Lower lobe of right lung (tissue), 2 donors: ENCODE data around the gene UCP2. TPM values are rescaled to one million over a fixed set of nuclear protein-coding genes. Genes with fewer than 3 reads are reported as not detected.
"Not testable (repeated sequence)": the region's sequence is repeated elsewhere in the genome, so short reads cannot be mapped to it uniquely, and the experiment has no call there.

Experiments
- ATAC-seq, 2 donors: fragments of 200-7000 bp; cut with Tn5 transposase; one replicate each; pipeline ENCODE4 v1.9.1; 2020 to 2022; ENCODE audit warnings: mild to moderate bottlenecking in 2 of 2, moderate library complexity in 2 of 2
- DNase-seq: peaks from one replicate; pipeline ENCODE4 v3.0.0-alpha.2; 2020
- H3K27ac ChIP-seq: fragments of 200-600 bp; one replicate; pipeline ENCODE4 v1.8.0; 2022
- H3K27me3 ChIP-seq: fragments of 200-600 bp; one replicate; pipeline ENCODE4 v1.8.0; 2022; ENCODE audit warnings: low read depth
- H3K36me3 ChIP-seq: fragments of 200-600 bp; one replicate; pipeline ENCODE4 v1.8.0; 2022; ENCODE audit warnings: mild to moderate bottlenecking
- H3K4me1 ChIP-seq: fragments of 200-600 bp; one replicate; pipeline ENCODE4 v1.8.0; 2022
- H3K4me3 ChIP-seq: fragments of 200-600 bp; one replicate; pipeline ENCODE4 v1.8.0; 2022; ENCODE audit warnings: mild to moderate bottlenecking
- H3K9me3 ChIP-seq: fragments of 200-600 bp; one replicate; pipeline ENCODE4 v1.8.0; 2022
- intact Hi-C: fragments of 100-400 bp; cut with DNase I; formaldehyde crosslinking; loops from one replicate; pipeline ENCODE4 v1.11.0; 2022
- total RNA-seq: library from RNA; stranded (reverse); fragmentation: NEBNext Ultra II Directional; extraction: Animal tissue kit (Norgen Biotek cat#: 25700); gene quantifications from one replicate; pipeline ENCODE4 v1.2.1, GENCODE V29; 2021
- TF ChIP-seq, protein P1 (sequence below): fragments of 200-600 bp; IDR thresholded peaks from one replicate; pipeline ENCODE4 v1.8.0; 2022; ENCODE audit warnings: antibody characterized with exemption, mild to moderate bottlenecking
- donor health status: DM: no; HTN: yes; CAD: no; lungs with severe emphysema.

UCP2 gene
- total RNA-seq, 1 donor from 2014 or later: 83.5 TPM

DNA sequence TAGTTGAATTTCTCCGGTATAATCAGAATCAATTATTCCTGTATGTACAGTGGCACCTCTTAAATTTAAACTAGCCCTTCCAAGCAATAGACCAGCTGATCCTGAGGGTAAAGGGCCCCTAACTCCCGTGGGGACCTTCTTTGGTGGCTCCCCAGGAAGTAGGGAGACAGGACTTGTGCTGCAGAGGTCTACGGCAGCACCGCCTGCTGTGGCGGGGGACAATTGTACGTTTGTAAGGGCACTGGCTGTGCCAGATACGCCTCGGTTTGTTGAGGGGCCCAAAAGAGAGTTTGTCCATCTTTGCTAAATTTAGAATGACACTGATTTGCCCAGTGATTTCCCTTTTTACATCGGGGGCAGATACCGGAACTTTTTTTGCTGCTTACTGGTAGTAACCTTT is 37.7 kb downstream of the UCP2 start:
- ATAC-seq (no peak), DNase-seq (no peak)
- Histone ChIP-seq H3K27me3 (no peaks in the 10 kb centered on the region), H3K27ac (no peak overlapping the region), H3K4me1 (no peaks in the 10 kb centered on the region), H3K36me3 (no peaks in the 10 kb centered on the region), H3K9me3 (no peaks in the 10 kb centered on the region), H3K4me3 (no peak overlapping the region)
- TF ChIP-seq, protein P1, sequence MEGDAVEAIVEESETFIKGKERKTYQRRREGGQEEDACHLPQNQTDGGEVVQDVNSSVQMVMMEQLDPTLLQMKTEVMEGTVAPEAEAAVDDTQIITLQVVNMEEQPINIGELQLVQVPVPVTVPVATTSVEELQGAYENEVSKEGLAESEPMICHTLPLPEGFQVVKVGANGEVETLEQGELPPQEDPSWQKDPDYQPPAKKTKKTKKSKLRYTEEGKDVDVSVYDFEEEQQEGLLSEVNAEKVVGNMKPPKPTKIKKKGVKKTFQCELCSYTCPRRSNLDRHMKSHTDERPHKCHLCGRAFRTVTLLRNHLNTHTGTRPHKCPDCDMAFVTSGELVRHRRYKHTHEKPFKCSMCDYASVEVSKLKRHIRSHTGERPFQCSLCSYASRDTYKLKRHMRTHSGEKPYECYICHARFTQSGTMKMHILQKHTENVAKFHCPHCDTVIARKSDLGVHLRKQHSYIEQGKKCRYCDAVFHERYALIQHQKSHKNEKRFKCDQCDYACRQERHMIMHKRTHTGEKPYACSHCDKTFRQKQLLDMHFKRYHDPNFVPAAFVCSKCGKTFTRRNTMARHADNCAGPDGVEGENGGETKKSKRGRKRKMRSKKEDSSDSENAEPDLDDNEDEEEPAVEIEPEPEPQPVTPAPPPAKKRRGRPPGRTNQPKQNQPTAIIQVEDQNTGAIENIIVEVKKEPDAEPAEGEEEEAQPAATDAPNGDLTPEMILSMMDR: no peak
- intact Hi-C loops: no loop called here

- ATAC-seq (no peak), DNase-seq (no peak)
- Histone ChIP-seq H3K36me3 (no peaks in the 10 kb centered on the region), H3K4me1 (no peaks in the 10 kb centered on the region), H3K27ac (no peak overlapping the region), H3K4me3 (no peak overlapping the region), H3K9me3 (no peaks in the 10 kb centered on the region), H3K27me3 (no peaks in the 10 kb centered on the region)
- intact Hi-C loops: no loop called here
- TF ChIP-seq, protein P1: no peak
These were observed 38.6 kb downstream of the UCP2 start for GRCh38 chr11:73944085-73944484.

DNA sequence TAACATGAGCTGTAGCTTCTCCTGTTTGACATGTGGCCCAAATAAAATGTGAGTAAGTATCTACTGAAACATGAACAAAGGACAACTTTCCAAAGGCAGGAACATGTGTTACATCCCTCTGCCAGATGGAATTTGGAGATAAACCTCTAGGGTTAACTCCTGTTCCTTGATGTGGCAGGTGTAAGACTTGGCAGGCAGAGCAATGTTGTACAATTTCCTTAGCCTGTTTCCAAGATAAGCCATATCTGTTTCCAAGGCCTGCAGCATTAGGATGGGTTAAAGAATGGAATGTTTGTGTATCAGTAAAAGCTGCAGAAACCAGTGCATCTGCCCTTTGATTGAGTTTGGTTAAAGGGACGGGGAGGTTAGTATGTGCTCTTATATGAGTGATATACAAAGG is 40.6 kb downstream of the UCP2 start:
- H3K36me3 ChIP-seq: no peaks in the 10 kb centered on the region
- TF ChIP-seq, protein P1: no peak
- no peak overlapping the region for H3K4me3 ChIP-seq
- H3K27ac ChIP-seq: no peak overlapping the region
- intact Hi-C loops: no loop called here
- no peaks in the 10 kb centered on the region for H3K27me3 ChIP-seq
- no peaks in the 10 kb centered on the region for H3K4me1 ChIP-seq
- DNase-seq: no peak
- H3K9me3 ChIP-seq: no peaks in the 10 kb centered on the region
- ATAC-seq: no peak

DNA sequence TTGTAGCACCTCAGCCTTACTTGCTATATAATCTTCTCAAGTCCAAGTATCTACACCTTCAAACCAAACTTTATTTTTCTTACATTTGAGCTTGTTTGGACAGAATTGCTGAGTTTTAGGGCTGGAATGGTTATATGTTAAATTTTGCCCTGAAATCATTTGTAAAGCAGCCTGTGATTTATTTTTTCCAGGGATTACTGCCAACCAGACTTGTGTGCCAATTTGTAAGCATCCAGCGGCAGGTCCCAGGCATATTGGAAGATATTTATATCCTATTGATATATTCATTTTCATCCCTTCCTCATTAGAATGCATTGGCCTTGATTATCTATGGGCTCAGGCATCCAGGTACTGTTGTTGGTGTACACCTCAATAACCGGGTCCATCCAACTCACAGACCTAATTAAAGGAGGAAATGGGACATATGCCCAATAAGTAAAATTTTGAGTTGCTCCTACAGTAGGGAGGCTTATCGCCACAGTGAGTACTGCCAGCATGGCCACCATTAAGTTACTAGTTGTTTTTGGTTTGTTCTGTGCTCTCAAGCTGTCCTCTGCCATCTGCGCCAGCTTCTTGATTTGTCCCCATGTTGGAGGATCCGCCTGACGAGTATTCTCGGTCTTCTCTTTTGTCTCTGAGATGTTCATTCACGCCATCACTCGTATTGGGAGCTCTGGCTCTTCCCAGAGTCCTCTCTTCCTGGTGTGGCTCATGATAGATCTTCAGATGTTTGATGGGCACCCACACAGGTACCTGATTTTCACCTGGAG is 41.7 kb downstream of the UCP2 start:
- ATAC-seq: no peak
- Histone ChIP-seq H3K4me3 (no peak overlapping the region), H3K27me3 (no peaks in the 10 kb centered on the region), H3K4me1 (no peaks in the 10 kb centered on the region), H3K9me3 (no peaks in the 10 kb centered on the region), H3K27ac (no peak overlapping the region), H3K36me3 (no peaks in the 10 kb centered on the region)
- intact Hi-C loops: no loop called here
- TF ChIP-seq, protein P1: no peak
- no peak for DNase-seq

DNA sequence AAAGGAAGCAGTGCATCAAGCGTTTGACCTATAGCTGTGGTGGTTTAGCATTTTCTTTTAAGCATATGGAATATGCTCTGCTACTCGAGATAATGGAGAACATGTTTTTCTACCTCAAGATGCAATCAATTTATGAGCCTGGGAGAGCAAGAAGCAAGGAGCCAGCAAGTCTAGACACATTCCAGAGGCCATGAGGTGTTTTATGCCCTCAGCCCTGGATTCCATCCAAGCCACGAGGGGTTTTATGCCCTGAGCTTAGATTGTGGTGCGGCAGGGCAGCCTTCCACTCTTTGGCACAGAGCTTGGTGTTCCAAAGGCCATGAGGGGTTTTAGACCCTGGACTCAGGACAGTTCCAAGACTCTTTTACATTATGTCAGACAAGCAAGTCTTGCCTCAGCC is 43.5 kb downstream of the UCP2 start:
- DNase-seq (no peak), ATAC-seq (no peak)
- intact Hi-C loops: no loop called here
- Histone ChIP-seq H3K4me1 (no peaks in the 10 kb centered on the region), H3K36me3 (peaks cover 7% of the 10 kb centered on the region), H3K27me3 (no peaks in the 10 kb centered on the region), H3K4me3 (no peak overlapping the region), H3K27ac (no peak overlapping the region), H3K9me3 (no peaks in the 10 kb centered on the region)
- TF ChIP-seq, protein P1: no peak

- H3K9me3 ChIP-seq, H3K4me3 ChIP-seq, H3K27ac ChIP-seq, H3K4me1 ChIP-seq, DNase-seq, H3K27me3 ChIP-seq, intact Hi-C loops, ATAC-seq: not testable (repeated sequence)
- H3K36me3 ChIP-seq: peaks cover 22% of the 10 kb centered on the region
These were observed 46.6 kb downstream of the UCP2 start for GRCh38 chr11:73936047-73936446.
